22Rv1 (cell line): ENCODE measurements around the gene UEVLD.

Experiments used
- CTCF ChIP-seq: fragments of 450-650 bp; IDR thresholded peaks from 2 replicates; pipeline ENCODE4 v1.5.1; 2017; ENCODE audit warnings: mild to moderate bottlenecking
- ZFX ChIP-seq: fragments of 450-650 bp; IDR thresholded peaks from 2 replicates; pipeline ENCODE4 v1.6.1; 2017; ENCODE audit warnings: antibody characterized with exemption, borderline replicate concordance

DNA sequence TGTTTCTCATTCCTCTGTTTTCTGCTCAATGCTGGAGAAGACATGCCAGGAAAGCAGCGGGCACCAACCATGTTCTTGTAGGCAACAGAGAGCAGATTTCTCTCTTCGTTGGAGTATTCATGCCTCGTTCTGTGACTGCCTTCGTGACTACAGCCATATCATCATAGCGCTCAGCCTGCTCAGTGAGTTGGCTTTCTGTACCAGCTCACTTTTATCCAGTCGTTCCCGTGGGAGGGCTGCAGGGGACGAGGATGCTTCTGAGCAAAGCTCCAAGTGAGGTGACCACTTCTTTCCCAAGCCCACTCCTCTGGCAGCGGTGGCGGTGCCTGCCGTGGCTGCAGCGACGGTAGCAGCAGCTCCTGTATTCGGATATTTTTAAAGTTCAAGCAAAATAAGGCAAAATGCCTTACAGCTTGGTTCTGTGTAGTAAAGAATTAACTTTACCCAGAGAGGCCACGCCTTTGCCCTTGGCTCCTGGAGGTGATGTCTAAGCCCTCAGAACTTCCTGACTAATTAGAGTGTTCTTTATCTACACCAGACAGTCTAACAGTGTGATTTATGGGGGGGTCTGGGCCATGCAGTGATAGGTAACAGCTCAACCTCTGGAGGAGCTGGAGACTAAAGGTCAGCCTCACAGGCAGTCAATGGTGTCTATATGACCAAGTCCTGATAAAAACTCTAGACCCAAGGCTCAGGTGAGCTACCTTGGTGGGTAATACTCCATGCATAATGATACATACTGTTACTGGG, 97.6 kb downstream of the UEVLD start:
- no peak for TF ChIP-seq CTCF
- no peak for TF ChIP-seq ZFX
